Retinal pigment epithelial cell (primary cell): ENCODE measurements around the gene PAX7.

Source experiments
- DNase-seq: peaks from one replicate; pipeline ENCODE4 v3.0.0-alpha.2; 2010; ENCODE audit warnings: low read depth
- H3K4me3 ChIP-seq: 2 replicates; pipeline ENCODE4 v1.5.1; 2011; ENCODE audit warnings: mild to moderate bottlenecking, low read length, control low read depth, moderate library complexity
- TF ChIP-seq, protein P1 (sequence below): conservative IDR thresholded peaks from 2 replicates; pipeline ENCODE4 v1.5.1; 2011; ENCODE audit warnings: low read depth, low read length, control low read depth, inconsistent platforms

PAX7 gene

DNA sequence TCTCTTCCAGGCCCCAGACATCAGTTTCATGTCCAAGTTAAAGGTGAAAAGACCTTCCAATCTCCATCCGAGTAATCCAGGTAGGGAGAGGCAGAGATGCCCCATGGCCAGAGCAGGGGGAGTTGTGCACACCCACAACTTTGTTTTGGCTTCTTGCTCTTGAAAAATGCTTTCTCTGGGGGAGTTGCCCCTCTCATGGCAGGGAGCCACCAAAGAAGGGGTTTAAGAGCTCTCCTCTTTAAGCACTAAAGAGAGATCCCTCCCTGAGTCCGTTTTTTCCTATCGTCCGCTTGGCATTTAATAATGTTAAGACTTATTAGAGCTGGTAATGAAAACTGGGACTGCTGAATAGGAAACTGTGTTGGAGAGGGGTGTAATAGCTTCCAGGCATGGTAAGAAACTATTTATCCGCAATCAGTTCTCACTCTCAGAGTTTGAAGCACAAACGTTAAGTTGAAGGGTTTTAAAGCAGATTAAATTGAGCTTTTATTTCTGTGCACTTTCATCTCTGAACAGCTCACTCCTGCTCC lies 8.3 kb downstream of the PAX7 start:
- DNase-seq = no peak
- TF ChIP-seq, protein P1, sequence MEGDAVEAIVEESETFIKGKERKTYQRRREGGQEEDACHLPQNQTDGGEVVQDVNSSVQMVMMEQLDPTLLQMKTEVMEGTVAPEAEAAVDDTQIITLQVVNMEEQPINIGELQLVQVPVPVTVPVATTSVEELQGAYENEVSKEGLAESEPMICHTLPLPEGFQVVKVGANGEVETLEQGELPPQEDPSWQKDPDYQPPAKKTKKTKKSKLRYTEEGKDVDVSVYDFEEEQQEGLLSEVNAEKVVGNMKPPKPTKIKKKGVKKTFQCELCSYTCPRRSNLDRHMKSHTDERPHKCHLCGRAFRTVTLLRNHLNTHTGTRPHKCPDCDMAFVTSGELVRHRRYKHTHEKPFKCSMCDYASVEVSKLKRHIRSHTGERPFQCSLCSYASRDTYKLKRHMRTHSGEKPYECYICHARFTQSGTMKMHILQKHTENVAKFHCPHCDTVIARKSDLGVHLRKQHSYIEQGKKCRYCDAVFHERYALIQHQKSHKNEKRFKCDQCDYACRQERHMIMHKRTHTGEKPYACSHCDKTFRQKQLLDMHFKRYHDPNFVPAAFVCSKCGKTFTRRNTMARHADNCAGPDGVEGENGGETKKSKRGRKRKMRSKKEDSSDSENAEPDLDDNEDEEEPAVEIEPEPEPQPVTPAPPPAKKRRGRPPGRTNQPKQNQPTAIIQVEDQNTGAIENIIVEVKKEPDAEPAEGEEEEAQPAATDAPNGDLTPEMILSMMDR = no peak
- no peak overlapping the region for H3K4me3 ChIP-seq

DNA sequence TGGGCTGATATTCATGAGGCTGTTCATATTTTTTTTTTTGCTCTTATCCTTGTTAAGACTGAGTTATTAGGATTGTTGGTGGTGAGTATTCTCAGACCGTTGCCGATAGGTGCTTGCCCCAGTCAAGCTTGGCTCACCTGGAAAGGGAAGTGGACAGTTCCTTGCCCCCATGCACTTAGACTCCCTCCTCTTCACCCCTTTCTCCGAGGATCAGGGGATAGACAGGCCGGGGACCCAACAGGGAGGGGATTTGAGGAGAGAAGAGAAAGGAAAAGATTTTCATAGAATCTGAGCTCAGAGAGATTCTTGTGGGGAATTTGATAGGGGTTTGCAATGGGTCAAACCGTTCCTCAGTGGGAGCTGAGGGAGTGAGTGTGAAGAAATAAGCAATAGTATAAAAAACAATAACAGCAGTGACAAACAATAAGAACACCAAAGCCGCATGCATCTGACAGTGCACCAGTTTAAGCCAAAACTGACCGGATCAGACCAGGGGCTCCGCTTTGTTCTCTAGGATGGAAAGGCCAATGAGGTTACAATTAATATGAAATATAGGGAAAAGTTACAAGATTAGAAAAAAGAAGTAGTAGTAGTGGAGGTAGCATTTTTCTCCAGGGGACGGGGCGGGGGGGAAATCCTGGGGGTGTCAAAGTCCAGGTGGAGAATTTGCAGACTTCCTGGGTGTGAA lies 8.9 kb downstream of the PAX7 start:
- TF ChIP-seq, protein P1 = no peak
- no peak overlapping the region for H3K4me3 ChIP-seq
- DNase-seq = no peak

DNA sequence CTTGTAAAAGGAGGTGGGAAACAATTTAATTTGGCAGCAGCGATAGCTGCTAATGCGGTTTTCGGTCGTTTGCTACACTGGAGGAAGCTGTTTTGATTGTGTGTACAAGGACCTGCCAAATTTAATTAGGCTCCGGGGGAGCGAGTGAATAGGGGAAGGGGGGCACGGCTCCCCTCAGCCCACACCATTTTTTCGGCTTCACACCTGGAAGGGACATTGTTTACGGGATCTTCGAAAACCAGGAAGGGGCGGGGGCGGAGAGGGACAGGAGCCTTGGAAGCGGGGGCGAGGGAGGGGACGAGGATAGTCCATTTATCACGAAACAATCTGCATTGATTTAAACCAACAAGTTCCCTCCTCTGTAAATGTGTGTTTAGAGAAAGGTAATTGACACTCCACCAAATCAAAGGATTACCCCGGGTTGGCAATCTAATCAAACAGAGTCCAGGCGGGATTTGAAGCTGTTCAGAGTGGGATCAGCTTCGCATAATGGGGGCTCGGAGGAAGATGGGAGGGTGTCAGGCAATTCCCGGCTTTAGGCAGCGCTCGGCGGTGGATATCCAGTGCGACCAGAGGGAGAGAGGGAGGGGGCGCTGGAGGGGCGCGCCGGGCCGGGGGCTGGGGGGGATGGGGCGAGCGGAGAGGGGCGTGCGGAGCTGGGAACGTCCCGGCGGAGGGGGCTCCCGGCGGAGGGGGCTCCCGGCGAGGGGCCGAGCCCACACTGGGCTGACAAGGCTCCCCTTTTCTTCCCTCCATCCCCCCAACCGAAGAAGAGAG lies 9.8 kb downstream of the PAX7 start:
- H3K4me3 ChIP-seq = no peak overlapping the region
- TF ChIP-seq, protein P1 = no peak
- DNase-seq = no peak

GRCh38 chr1:18641005-18641941 lies 10.6 kb downstream of the PAX7 start:
- no peak overlapping the region for H3K4me3 ChIP-seq
- TF ChIP-seq, protein P1 = no peak
- no peak for DNase-seq

GRCh38 chr1:18642278-18643095 lies 11.8 kb downstream of the PAX7 start:
- no peak overlapping the region for H3K4me3 ChIP-seq

More at GRCh38 chr1:18642278-18643095, 11.8 kb downstream of the PAX7 start:
- TF ChIP-seq, protein P1 = no peak
- no peak for DNase-seq
